Activated naive CD4-positive, alpha-beta T cell treated with anti-CD3 and anti-CD28 coated beads, Interleukin-2, amount 50 U/mL, for 72 hours (primary cell): ENCODE measurements around the gene ACY1. TPM values are rescaled to one million over a fixed set of nuclear protein-coding genes. Genes with fewer than 3 reads are reported as not detected.

Experiments used
- ATAC-seq, 2 donors: fragments of 150-1000 bp; cut with Tn5 transposase; 2 replicates each; pipeline ENCODE4 v1.10.0; 2021; ENCODE audit warnings: mild to moderate bottlenecking in 2 of 2, moderate library complexity in 2 of 2
- DNase-seq, 2 donors: peaks; one replicate each; pipeline ENCODE4 v3.0.0; 2021 to 2022; ENCODE audit warnings: low spot score in 2 of 2
- H3K27ac Mint-ChIP-seq, 2 donors: one replicate each; pipeline ENCODE4 v1.8.0; 2022; ENCODE audit warnings: mild to moderate bottlenecking in 2 of 2, mixed read lengths in 2 of 2
- H3K36me3 Mint-ChIP-seq, 2 donors: one replicate each; pipeline ENCODE4 v1.8.0; 2022; ENCODE audit warnings: mixed read lengths in 2 of 2
- H3K9me3 Mint-ChIP-seq, 2 donors: one replicate each; pipeline ENCODE4 v1.8.0; 2022; ENCODE audit warnings: mixed read lengths in 2 of 2
- total RNA-seq, 2 donors: library from RNA; stranded (reverse); gene quantifications; one replicate each; pipeline ENCODE4 v1.2.3, GENCODE V29; 2022

ACY1 gene
- total RNA-seq, 2 donors from 2014 or later: 54.7 to 78.5 TPM

GRCh38 chr3:51968883-51969678, 14.3 kb upstream of the ACY1 start:
- H3K27ac Mint-ChIP-seq: no peak overlapping the region

GRCh38 chr3:51969841-51970240, 13.5 kb upstream of the ACY1 start:
- no peak for ATAC-seq

More at GRCh38 chr3:51968883-51969678, 14.3 kb upstream of the ACY1 start:
- H3K9me3 Mint-ChIP-seq: no peaks in the 10 kb centered on the region
- peaks cover 5 to 7% of the 10 kb centered on the region in 2 donors for H3K36me3 Mint-ChIP-seq
- ATAC-seq (no peak), DNase-seq (no peak)

GRCh38 chr3:51970606-51971300, 12.6 kb upstream of the ACY1 start:
- peaks cover 5 to 12% of the 10 kb centered on the region in 2 donors for H3K36me3 Mint-ChIP-seq
- H3K27ac Mint-ChIP-seq: no peak overlapping the region
- no peaks in the 10 kb centered on the region for H3K9me3 Mint-ChIP-seq
- DNase-seq (no peak), ATAC-seq (no peak)

More at GRCh38 chr3:51969841-51970240, 13.5 kb upstream of the ACY1 start:
- Mint-ChIP-seq H3K27ac (no peak overlapping the region), H3K36me3 (peaks cover 5 to 7% of the 10 kb centered on the region in 2 donors), H3K9me3 (no peaks in the 10 kb centered on the region)
- no peak for DNase-seq

GRCh38 chr3:51971350-51971749, 12.0 kb upstream of the ACY1 start:
- Mint-ChIP-seq H3K9me3 (no peaks in the 10 kb centered on the region), H3K36me3 (peaks cover 5 to 12% of the 10 kb centered on the region in 2 donors), H3K27ac (no peak overlapping the region)
- no peak for ATAC-seq
- no peak for DNase-seq

- no peaks in the 10 kb centered on the region for H3K9me3 Mint-ChIP-seq
- peaks cover 5 to 12% of the 10 kb centered on the region in 2 donors for H3K36me3 Mint-ChIP-seq
- no peak for DNase-seq
These were observed 8.9 kb upstream of the ACY1 start for GRCh38 chr3:51974277-51974962.

GRCh38 chr3:51974963-51975851, 8.1 kb upstream of the ACY1 start, which contains the start of gene ABHD14A:
ABHD14A (plus strand) TSS chr3:51975064; CDS start chr3:51975136, 72 bp downstream.
- Mint-ChIP-seq H3K9me3 (no peaks in the 10 kb centered on the region), H3K36me3 (peaks cover 5 to 12% of the 10 kb centered on the region in 2 donors), H3K27ac (peak within 1 kb of the TSS; percentile 92 to 98)
- ATAC-seq (peak; percentile 76 to 84), DNase-seq (peak; percentile 69 to 82)

More at GRCh38 chr3:51974277-51974962, 8.9 kb upstream of the ACY1 start:
- ATAC-seq: peak; percentile 28 to 48
- peak overlapping the region; percentile 92 to 98 for H3K27ac Mint-ChIP-seq

GRCh38 chr3:51975852-51976549, 7.3 kb upstream of the ACY1 start:
- DNase-seq: peak in 1 of 2 donors; percentile 40
- H3K36me3 Mint-ChIP-seq: peaks cover 5 to 12% of the 10 kb centered on the region in 2 donors
- ATAC-seq: no peak
- H3K9me3 Mint-ChIP-seq: no peaks in the 10 kb centered on the region
- peak overlapping the region in 1 of 2 donors; percentile 92 for H3K27ac Mint-ChIP-seq

GRCh38 chr3:51977446-51978142, 5.7 kb upstream of the ACY1 start:
- peak overlapping the region in 1 of 2 donors; percentile 1 for H3K27ac Mint-ChIP-seq
- H3K9me3 Mint-ChIP-seq: no peaks in the 10 kb centered on the region
- peaks cover 5 to 12% of the 10 kb centered on the region in 2 donors for H3K36me3 Mint-ChIP-seq
- DNase-seq: no peak
- no peak for ATAC-seq

- no peak overlapping the region for H3K27ac Mint-ChIP-seq
- no peaks in the 10 kb centered on the region for H3K9me3 Mint-ChIP-seq
- ATAC-seq: no peak
- H3K36me3 Mint-ChIP-seq: peaks cover 5 to 12% of the 10 kb centered on the region in 2 donors
- no peak for DNase-seq
These were observed 5.2 kb upstream of the ACY1 start for GRCh38 chr3:51978143-51978502.

GRCh38 chr3:51980253-51980652, 3.1 kb upstream of the ACY1 start:
- H3K9me3 Mint-ChIP-seq: no peaks in the 10 kb centered on the region
- DNase-seq (no peak), ATAC-seq (no peak)
- H3K36me3 Mint-ChIP-seq: peaks cover 0 to 4% of the 10 kb centered on the region in 2 donors
- H3K27ac Mint-ChIP-seq: no peak overlapping the region

GRCh38 chr3:51982352-51982837, 940 bp upstream of the ACY1 start:
- ATAC-seq: peak; percentile 42 to 54
- DNase-seq: peak in 1 of 2 donors; percentile 45
- H3K27ac Mint-ChIP-seq: peak overlapping the region; percentile 89 to 90
- no peaks in the 10 kb centered on the region for H3K36me3 Mint-ChIP-seq
- H3K9me3 Mint-ChIP-seq: no peaks in the 10 kb centered on the region

GRCh38 chr3:51983578-51984268, 388 bp downstream of the ACY1 start:
- H3K27ac Mint-ChIP-seq: peak overlapping the region; percentile 90 to 92
- no peak for ATAC-seq

GRCh38 chr3:51984269-51984647, 923 bp downstream of the ACY1 start:
- H3K36me3 Mint-ChIP-seq: no peaks in the 10 kb centered on the region
- peak overlapping the region; percentile 88 to 90 for H3K27ac Mint-ChIP-seq
- DNase-seq: no peak
- ATAC-seq: no peak
- no peaks in the 10 kb centered on the region for H3K9me3 Mint-ChIP-seq

More at GRCh38 chr3:51983578-51984268, 388 bp downstream of the ACY1 start:
- H3K9me3 Mint-ChIP-seq: no peaks in the 10 kb centered on the region
- no peak for DNase-seq
- H3K36me3 Mint-ChIP-seq: no peaks in the 10 kb centered on the region

- DNase-seq (no peak), ATAC-seq (no peak)
- peak overlapping the region in 1 of 2 donors; percentile 90 for H3K27ac Mint-ChIP-seq
- no peaks in the 10 kb centered on the region for H3K36me3 Mint-ChIP-seq
- no peaks in the 10 kb centered on the region for H3K9me3 Mint-ChIP-seq
These were observed 1.7 kb downstream of the ACY1 start for GRCh38 chr3:51985063-51985462.
